OCI-LY1 (cell line): ENCODE data around the gene ADTRP.

Experiments
- EZH2 ChIP-seq: fragments of 200-600 bp; sonication (generic), shearing (Covaris generic); IDR thresholded peaks from 2 replicates; pipeline ENCODE4 v1.8.0; 2017; ENCODE audit warnings: borderline replicate concordance, mixed run types, mild to moderate bottlenecking, antibody characterized with exemption, low read length, moderate library complexity, mixed read lengths
- TF ChIP-seq, protein P1 (sequence below): fragments of 200-600 bp; sonication (generic), shearing (Covaris generic); IDR thresholded peaks from 2 replicates; pipeline ENCODE4 v1.5.1; 2017; ENCODE audit warnings: mild to moderate bottlenecking, antibody characterized with exemption, low read length, moderate library complexity, mixed read lengths

DNA sequence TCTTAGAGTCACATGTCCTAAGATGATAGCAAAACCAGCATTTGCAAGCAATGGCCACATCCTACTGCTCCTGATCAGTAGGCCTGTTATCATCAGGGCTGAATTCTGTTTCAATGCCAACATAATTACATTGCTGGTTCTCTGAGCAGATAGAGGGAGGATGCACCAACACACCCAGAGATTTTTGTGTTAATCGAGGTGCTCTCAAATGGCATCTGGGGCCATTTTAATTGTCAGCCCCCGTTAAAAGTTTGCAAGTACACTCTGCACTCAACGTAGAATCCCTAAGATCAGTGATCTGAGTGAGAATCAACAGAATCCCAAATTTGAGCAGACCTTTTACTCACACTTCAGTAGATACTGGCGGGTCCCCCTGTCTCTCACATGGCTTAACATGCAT lies 24.8 kb downstream of the ADTRP start:
- TF ChIP-seq, protein P1, sequence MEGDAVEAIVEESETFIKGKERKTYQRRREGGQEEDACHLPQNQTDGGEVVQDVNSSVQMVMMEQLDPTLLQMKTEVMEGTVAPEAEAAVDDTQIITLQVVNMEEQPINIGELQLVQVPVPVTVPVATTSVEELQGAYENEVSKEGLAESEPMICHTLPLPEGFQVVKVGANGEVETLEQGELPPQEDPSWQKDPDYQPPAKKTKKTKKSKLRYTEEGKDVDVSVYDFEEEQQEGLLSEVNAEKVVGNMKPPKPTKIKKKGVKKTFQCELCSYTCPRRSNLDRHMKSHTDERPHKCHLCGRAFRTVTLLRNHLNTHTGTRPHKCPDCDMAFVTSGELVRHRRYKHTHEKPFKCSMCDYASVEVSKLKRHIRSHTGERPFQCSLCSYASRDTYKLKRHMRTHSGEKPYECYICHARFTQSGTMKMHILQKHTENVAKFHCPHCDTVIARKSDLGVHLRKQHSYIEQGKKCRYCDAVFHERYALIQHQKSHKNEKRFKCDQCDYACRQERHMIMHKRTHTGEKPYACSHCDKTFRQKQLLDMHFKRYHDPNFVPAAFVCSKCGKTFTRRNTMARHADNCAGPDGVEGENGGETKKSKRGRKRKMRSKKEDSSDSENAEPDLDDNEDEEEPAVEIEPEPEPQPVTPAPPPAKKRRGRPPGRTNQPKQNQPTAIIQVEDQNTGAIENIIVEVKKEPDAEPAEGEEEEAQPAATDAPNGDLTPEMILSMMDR = no peak
- TF ChIP-seq EZH2 = no peak
